ENCODE results near the gene RSPH1. TPM values are rescaled to one million over a fixed set of nuclear protein-coding genes. Genes with fewer than 3 reads are reported as not detected.
A peak's percentile ranks its signal among the peaks of the same experiment; 100 is the strongest.

RSPH1 gene
- total and polyA plus RNA-seq, 12 donors = 0.13 to 5.8 (median 0.87) TPM; not detected in 2

GRCh38 chr21:42489006-42489563 is 6.9 kb downstream of the RSPH1 start:
- Histone ChIP-seq H3K27me3 (no peaks in the 10 kb centered on the region), H3K4me3 (no peak overlapping the region), H3K27ac (no peak overlapping the region), H3K36me3 (replicated peaks in 1 of 2) (no peaks in the 10 kb centered on the region), H3K9me3 (replicated peaks in 1 of 3) (no peaks in the 10 kb centered on the region), H3K4me1 (replicated peaks in 1 of 2) (no peaks in the 10 kb centered on the region)
- 60 to 89% (median 75%) methylated on average over 1 to 2 of the region's 2 CpGs for WGBS, 4 donors
- TF ChIP-seq CTCF (IDR thresholded peaks at IDR 0.05) (no peak), POLR2A (IDR thresholded peaks at IDR 0.05) (no peak)
- no peak for DNase-seq
- intact Hi-C loops (cut with DNase I) = no loop called here

- Histone ChIP-seq H3K27ac (peak overlapping the region in 1 of 5 donors; percentile 11), H3K27me3 (no peaks in the 10 kb centered on the region), H3K4me1 (replicated peaks in 1 of 2) (no peaks in the 10 kb centered on the region), H3K4me3 (no peak overlapping the region), H3K36me3 (replicated peaks in 1 of 2) (no peaks in the 10 kb centered on the region), H3K9me3 (replicated peaks in 1 of 3) (no peaks in the 10 kb centered on the region)
- peak in 1 of 7 donors; percentile 8 for DNase-seq
- TF ChIP-seq CTCF (IDR thresholded peaks at IDR 0.05) (no peak), POLR2A (IDR thresholded peaks at IDR 0.05) (no peak)
- intact Hi-C loops (cut with DNase I) = no loop called here
- 43 to 62% (median 52%) methylated on average over 5 of the region's 5 CpGs for WGBS, 4 donors
Measured at GRCh38 chr21:42486531-42486930, 9.5 kb downstream of the RSPH1 start.

DNA sequence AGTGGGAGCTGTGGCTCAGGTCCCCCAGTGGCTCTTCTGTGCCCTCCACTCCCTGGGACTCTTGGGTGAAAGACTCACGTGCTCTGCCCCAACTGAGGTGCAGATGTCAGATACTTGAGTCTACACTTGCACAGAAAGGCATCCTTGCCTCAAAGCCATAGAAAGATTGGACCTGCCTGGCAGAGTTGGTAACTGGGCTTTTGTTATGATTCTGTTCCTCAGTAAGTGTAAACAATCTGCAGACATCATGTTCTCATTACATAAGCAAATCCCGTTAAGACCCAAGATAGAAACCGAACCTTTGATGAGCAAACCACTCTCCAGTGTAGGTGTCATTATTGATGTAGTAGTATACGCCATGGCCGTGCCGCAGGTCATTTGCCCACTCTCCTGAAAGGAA is 10.0 kb downstream of the RSPH1 start:
- TF ChIP-seq CTCF (IDR thresholded peaks at IDR 0.05) (no peak), POLR2A (IDR thresholded peaks at IDR 0.05) (no peak)
- 77 to 91% (median 83%) methylated on average over 5 to 6 of the region's 6 CpGs for WGBS, 4 donors
- no peaks in the 10 kb centered on the region for H3K9me3 ChIP-seq (replicated peaks in 1 of 3)
- no peak overlapping the region for H3K4me3 ChIP-seq
- peak in 1 of 7 donors; percentile 7 for DNase-seq
- intact Hi-C loops (cut with DNase I) = no loop called here
- H3K4me1 ChIP-seq (replicated peaks in 1 of 2) = no peaks in the 10 kb centered on the region
- H3K27me3 ChIP-seq = no peaks in the 10 kb centered on the region
- H3K27ac ChIP-seq = peak overlapping the region in 1 of 5 donors; percentile 11
- no peaks in the 10 kb centered on the region for H3K36me3 ChIP-seq (replicated peaks in 1 of 2)

GRCh38 chr21:42484966-42485365 is 11.1 kb downstream of the RSPH1 start:
- intact Hi-C loops (cut with DNase I) = no loop called here
- Histone ChIP-seq H3K4me1 (replicated peaks in 1 of 2) (no peaks in the 10 kb centered on the region), H3K27ac (no peak overlapping the region), H3K27me3 (no peaks in the 10 kb centered on the region), H3K36me3 (replicated peaks in 1 of 2) (no peaks in the 10 kb centered on the region), H3K4me3 (no peak overlapping the region), H3K9me3 (replicated peaks in 1 of 3) (no peaks in the 10 kb centered on the region)
- no peak for TF ChIP-seq CTCF (IDR thresholded peaks at IDR 0.05)
- no peak for TF ChIP-seq POLR2A (IDR thresholded peaks at IDR 0.05)
- peak in 1 of 7 donors; percentile 9 for DNase-seq
- 66 to 91% (median 77%) methylated on average over 7 of the region's 7 CpGs for WGBS, 4 donors
